Activated CD8-positive, alpha-beta memory T cell treated with anti-CD3 and anti-CD28 coated beads, Interleukin-2, amount 50 U/mL, for 4 hours (primary cell): ENCODE data around the gene SRSF3.
"Not testable (repeated sequence)": the region's sequence is repeated elsewhere in the genome, so short reads cannot be mapped to it uniquely, and the experiment has no call there.

Source experiments
- DNase-seq: peaks from one replicate; pipeline ENCODE4 v3.0.0-alpha.2; 2020

Gene SRSF3

DNA sequence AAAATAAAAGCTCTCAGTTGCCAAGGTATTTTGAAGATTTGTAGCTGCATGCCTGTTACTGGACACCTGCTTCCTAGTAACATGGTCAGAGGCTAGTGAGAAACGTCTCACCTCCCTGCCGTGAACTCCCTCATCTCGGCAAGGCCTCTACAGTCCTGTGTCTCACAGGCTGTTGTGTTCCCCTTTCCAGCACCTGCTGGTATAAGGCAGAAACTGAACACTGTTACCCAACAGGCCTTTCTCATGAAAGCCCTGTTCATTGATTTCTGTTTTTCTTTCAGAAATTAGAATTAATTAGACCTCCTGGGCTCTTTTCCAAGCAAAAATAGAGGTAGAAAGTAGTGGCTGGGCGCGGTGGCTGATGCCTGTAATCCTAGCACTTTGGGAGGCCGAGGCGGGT, 17.6 kb upstream of the SRSF3 start:
- DNase-seq = no peak

DNA sequence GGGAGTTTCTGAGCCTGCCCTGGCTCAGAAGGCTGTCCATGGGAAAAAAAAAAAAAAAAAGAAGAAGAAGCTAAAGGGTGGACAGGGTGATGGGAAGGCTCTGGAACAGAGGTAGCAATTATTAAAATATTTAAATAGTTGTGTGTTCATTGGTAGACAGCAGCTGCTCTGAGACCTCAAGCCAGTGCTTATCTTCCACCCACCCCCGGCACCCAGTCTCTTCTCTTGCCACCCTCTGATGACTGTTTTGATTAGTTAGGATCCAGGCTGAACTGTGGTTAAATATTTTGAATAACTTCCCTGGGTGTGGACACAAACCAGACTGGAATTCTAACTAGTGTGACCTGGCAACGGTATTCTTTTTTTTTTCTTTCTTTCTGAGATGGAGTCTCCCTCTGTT, 16.9 kb upstream of the SRSF3 start:
- DNase-seq = no peak

DNA sequence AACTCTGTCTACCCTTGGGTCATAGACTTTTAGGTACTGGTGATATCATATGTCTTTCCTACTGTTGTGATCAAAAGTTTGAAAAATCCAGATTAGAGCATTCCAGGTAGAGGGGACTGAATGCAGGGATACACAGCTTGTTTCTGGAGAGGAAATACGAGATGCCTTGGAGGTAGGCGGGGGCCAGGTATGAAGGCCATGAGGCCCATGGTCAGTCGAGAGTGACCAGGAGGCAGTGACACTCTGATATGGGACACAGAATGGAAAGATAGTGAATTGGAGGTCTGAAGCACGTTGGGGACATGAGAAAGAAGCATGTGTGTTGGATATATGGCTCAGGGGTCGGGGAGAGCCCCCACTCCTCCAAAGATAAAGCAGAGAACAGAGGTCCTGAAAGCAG, 16.1 kb upstream of the SRSF3 start:
- no peak for DNase-seq

DNA sequence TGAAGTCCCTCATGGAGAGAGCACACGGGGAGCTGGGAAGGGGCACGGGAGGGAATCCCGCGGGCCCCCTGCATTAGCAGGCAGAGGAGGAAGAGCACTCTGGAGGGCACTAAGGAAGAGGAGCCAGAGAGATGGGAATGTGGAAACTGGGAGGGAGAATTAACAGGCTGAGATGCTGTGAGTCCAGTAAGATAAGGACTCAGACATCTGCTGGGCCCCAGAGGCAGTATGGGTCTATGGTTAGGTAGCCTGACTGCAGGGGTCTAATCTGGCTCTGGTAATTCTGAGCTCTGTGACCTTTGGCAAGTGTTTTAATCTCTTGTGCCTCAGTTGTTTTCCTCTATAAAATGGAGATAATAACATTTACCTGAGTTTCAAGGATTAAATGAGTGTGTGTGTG, 15.7 kb upstream of the SRSF3 start:
- DNase-seq = no peak

DNA sequence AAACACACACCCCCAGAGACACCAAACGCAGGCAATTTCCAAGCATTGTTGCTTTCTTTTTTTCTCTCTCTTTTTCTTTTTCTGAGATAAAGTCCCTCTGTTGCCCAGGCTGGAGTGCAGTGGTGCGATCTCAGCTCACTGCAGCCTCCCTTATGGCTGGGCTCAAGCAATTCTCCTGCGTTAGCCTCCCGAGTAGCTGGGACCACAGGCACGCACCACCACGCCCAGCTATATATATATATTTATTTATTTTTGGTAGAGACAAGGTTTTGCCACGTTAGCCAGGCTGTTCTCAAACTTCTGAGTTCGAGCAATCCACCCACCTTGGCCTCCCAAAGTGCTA, 14.0 kb upstream of the SRSF3 start:
- no peak for DNase-seq

DNA sequence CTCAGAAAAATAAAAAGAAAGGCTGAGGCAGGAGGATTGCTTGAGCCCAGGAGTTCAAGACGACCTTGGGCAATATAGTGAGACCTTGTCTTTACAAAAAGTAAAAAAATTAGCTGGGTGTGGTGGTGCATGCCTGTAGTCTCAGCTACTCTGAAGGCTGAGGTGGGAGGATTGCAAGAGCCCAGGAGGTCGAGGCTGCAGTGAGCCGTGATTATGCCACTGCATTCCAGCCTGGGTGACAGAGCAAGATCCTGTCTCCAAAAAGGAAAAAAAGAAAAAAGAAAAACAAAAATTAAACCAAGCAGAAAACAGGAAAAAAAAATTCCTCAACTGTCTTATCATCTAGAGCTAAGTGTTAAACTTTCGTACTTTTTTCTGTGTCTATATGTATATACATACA, 12.4 kb upstream of the SRSF3 start:
- no peak for DNase-seq

DNA sequence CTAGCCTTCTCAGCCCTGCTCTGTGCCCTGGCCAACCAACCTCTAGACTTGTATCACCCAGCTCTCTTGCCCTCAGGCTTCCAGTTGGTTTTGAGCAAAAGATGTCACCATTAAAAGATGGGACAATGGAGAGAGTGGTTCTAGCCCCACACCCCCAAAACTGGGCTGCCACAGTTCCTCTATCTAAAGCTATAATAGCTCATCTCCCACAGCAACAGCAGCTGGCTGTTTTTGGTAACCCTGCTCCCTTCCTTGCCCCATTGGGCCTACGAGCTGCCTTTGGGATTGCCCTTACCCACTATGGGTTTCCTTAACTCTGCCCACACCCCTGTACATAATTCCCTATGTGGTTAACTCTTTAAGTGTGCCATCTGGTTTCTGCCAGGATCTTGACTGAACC, 7.6 kb upstream of the SRSF3 start:
- no peak for DNase-seq

DNA sequence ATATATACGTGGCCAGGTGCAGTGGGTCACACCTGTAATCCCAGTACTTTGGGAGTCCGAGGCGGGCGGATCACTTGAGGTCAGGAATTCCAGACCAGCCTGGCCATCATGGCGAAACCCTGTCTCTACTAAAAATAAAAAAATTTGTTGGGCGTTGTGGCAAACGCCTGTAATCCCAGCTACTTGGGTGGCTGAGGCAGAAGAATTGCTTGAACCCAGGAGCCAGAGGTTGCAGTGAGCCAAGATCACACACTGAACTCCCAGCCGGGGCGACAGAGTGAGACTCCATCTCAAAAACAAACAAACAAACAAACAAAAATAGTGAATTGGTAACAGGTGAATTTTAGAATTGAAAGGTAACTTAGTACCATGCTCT, 5.1 kb upstream of the SRSF3 start:
- DNase-seq = not testable (repeated sequence)

DNA sequence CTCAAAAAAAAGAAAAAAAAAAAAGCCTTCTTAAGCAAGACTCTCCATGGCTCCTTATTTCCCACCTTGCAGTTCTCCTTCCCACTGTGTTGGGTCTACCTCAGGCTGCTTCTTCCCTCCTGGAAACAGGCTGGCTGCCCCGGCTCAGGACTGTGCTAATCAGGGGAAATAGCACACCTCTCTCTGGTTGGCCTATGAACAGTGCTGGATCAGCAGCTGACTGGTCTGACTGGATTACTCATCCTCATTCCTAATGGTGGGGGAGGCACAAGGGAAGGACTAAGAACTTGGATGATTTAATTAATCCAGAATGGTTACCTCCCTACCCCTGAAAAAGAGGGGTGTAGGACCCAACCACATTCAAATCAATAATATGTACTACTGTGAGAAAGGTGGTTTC, 3.9 kb upstream of the SRSF3 start:
- no peak for DNase-seq

DNA sequence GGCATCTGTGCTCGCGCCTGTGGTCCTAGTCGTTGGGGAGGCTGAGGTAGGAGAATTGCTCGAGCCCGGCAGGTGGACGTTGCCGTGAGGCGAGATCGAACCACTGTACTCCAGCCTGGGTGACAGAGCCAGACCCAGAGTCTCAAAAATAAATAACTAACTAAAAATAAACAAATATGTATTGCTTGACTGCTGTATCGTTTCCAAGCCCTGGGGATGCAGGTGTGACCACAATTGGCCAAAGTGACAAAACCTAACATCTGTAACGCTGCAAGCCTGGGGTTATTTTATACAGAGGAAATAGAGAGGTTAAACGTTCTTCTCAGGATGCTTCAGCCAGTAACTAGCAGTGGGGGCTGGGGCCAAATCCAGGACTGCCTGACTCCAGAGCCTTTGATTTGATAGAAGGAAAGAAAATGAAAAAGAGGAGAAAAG, 1.9 kb upstream of the SRSF3 start:
- DNase-seq = no peak

DNA sequence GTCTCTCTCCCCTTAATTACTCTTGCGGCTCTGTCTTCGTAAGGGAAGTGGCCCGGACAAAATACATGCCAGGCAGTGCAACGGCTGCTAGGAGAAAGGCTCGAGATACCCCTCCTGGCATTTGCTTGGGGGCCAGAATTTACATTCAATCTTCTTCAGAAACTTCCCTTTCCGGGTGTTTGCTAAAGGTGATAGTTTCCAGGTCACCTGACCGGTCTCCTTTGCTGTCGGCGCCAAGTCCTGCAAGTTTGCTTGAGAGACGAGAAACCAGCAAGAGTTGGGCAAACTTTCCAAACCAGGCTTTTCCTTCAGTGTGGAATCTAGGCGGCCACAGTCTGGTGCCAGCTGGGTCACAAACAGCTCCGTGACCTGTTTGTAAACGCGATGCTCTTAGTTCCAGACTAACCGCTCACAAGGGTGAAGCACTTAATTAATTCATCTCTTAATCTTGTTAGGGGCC, 563 bp upstream of the SRSF3 start:
- peak; percentile 32 for DNase-seq

DNA sequence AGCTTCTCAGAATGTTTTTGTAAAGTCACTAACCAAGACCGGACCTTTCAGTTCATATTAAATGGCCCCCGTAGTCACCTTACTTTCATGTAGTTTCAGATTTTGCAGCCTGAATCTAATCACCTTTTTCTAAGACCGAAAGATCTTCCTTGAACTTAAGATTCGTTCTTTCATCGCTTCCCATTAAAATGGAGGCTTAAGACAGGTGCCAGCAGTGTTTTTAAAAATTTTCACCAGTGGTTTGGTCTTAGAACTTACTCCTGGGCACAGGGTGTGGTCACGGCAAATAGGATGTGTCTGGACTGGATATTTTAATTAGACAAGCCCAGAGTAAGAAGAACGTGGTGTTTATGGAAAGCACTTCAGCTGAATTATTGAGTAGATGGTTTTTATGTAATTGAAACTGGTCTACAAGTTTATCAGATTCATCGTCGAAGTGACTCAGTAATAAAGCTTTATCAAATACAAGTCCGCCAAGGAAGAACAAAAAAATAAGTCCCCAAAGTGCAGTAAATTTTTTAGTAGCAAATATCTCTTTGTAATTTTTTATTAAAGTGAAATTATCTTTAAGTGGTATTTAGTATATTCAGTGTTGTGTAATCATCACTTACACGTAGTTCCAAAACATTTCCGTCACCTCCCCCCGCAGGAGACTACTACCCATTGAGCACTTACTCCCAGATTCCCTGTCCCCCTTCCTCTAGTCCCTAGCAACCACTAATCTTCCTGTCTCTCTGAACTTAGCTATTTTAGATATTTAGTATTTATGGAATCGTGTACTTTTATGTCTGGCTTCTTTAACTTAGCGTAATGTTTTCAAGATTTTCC, 868 bp downstream of the SRSF3 start:
- DNase-seq = no peak

DNA sequence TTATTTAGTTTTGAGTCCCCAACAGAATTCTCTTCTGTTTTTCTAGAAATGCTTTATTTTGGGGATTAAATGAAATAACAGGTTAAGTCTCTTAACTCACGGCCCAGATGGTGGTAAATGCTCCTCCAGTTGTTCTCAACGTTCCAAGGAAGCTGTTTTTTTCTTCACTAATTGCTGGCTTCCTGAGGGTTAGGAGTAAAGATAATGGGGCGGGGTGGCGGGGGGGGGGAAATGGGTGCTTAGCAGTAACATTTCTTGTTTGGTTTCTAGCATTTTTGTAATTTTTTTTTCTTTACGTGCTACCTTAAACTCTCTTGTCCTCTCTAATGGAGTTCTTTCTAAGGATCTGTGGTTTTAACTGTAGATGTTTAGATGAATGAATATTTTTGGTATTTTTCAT, 2.2 kb downstream of the SRSF3 start:
- DNase-seq = no peak

DNA sequence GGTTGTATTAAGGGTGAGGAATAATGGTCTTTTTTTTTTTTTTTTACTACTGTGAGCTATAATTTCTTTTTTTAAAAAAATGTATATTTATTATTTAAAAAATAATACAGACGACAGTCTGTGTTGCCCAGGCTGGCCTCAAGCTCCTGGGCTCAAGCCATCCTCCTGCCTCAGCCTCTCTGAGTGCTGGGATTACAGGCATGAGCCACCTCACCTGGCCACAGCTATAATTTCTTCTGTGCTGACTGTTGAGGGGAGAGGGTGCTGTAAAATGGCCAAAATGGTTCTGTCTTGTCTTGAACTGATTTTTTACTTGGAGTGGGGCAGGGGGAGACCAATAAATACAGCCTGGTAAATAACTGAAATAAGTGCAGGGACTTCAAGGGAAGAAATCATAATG, 3.6 kb downstream of the SRSF3 start:
- no peak for DNase-seq

DNA sequence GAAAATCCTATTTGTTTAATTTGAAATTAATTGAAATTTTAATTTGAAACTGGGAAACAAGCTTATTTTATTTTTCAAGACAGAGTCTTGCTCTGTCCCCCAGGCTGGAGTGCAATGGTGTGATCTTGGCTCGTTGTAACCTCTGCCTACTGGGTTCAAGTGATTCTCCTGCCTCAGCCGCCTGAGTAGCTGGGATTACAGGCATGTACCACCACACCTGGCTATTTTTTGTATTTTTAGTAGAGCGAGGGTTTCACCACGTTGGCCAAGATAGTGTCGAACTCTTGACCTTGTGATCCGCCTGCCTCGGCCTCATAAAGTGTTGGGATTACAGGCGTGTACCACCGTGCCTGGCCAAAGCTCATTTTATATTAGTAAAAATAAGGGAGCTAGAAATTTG, 4.2 kb downstream of the SRSF3 start:
- no peak for DNase-seq

DNA sequence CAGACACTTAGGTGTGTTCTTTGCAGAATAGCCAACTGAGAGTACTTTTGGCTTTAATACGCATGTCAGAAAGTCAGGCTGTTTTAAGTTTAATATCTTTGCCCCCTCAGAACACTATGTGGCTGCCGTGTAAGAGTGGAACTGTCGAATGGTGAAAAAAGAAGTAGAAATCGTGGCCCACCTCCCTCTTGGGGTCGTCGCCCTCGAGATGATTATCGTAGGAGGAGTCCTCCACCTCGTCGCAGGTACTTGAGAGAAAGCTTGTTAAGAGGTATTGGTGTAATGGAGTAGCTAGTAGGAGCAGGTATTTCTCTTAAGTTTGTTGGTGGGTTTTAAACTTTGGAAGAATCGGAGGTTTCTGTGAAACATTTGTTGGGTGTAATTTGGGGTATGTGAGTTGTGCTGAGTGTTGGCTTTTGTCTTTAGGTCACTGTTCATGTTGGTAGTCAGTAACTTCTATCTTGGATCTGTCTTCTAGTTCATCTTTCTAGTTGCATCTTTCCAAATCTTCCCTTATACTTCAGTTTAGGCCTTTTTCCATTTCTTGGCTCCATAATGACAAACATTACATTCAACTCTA, 4.7 kb downstream of the SRSF3 start:
- no peak for DNase-seq

DNA sequence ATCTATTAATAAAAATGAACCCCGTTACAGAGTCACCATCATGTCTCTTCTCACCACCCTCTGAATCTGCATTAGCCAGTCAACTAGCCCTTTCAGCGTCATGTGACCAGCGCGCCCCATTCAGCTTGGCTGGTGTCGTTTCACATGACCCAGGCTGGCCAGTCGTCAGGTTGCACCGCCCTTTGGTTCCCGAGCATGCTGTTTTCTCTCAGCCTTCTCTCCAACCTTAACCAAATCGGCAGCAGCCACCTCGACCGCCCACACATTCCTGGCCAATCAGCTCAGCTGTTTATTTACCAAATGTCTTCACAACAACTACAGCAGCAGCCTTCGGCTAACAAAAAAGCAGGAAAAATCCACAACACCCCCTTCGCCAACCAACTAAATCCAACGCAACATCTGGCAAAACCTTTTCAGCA, 5.6 kb downstream of the SRSF3 start:
- peak; percentile 54 for DNase-seq

DNA sequence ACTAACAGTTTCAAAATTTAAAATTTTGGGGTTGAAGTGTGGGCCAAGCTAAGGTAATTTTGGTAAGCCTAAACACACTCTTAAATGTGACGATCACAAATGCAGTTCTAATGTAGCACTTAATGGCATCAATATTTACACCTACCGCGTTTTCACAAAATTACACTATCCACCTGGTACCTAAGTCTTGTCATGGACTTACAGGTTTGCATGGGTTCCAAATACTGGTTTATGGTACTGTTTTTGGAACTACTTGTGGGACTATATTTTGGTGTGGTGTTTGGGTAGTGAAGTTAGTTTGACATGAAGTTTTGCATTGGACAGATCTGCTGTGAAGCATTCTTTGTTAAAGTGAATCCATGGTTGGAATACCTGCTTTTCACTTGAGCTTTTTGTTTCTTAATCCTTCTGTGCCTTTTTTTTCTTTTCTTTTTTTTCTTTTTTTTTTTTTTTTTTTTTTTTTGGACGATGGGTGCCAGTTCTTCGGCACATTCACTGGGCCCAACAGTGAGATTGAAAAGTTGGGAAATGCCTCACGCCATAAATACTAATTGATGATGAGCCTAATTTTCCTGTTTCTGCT, 6.5 kb downstream of the SRSF3 start:
- DNase-seq = no peak

DNA sequence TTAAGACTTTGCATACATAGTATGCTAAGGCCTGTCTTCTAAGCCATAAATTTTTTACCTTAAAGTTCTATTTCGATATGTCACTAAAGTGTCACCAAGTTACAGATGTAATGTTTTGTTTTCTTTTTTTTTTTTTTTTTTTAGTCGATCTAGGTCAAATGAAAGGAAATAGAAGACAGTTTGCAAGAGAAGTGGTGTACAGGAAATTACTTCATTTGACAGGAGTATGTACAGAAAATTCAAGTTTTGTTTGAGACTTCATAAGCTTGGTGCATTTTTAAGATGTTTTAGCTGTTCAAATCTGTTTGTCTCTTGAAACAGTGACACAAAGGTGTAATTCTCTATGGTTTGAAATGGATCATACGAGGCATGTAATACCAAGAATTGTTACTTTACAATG, 7.7 kb downstream of the SRSF3 start:
- not testable (repeated sequence) for DNase-seq

DNA sequence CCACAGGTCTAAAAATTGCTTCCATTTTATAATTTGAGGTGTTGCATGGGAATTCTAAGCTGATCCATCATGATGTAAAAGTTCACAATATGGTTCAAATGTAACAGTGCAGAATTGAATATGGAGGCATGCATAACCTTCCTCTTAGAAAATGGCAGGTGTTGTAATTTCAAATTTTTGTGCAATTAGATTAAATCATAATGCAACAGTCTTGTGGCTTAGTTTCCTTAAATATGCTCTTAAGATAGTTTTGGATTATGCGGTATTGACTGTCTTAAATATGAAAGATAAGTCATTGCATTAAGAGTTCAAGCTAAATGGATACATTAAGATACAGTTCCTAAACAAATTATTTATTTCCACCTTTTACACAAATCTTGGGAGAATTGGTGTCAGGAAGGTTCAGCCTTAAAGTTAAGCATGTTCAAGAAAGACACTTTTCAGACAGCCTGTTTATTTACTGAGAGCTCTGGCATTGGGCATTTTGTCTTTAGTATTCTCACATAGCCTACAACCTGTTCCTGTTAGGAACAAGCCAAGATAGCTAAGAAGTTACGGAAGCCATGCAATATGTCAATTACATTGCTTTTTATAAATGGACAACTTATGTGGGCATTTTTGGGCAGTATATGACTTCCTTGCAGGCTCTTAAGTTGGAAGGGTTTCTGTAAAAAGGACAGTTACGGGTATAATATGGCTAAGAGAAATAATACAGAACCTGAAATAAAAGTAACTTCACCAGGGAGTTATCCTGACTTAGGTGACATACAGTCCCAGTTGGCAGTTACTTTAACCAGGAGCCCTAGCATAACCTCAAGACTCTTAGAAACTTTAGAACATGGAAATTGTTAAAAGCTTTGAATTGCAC, 9.3 kb downstream of the SRSF3 start:
- DNase-seq = no peak

DNA sequence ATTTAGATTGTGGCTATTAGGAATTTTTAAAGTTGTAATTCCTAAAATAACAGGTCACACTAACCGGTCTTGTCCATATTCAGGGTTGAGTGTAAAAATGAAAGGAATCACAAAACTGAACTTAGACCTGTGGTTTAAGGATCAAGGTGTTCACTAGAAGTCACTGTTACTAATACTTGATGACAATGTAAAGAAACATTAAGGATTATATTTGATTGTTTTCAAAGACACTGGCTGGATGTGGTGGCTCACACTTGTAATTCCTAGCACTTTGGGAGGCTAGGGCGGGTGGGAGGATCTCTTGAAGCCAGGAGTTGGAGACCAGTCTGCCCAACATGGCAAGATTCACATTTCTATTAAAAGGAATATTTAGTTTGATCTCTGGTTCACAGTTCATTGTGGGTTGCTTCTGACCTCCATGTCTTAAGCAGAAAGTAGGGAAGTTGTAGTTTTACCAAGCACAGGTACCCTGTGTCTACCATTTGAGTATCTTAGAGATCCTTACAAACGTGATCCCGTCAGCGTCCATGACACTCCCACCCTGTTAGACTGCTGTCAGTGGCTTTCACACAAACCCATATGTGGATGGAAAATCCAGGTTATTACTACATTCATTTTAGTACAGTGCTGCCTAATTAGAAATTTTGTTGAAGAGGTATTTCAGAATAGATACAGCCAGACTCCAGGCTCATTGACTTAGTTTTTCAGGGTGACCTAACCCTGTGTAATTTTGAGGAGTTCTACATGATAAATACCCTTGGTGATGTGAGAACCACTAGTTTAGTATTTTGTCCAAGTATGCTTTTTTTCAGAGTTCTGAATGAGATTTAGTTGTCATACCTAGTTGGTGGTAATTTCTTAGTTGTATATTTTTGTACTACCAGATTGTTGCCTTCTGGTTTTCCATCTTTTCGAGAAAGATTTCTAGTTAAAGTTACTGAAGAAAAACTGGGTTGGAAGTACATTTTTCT, 10.2 kb downstream of the SRSF3 start:
- no peak for DNase-seq

DNA sequence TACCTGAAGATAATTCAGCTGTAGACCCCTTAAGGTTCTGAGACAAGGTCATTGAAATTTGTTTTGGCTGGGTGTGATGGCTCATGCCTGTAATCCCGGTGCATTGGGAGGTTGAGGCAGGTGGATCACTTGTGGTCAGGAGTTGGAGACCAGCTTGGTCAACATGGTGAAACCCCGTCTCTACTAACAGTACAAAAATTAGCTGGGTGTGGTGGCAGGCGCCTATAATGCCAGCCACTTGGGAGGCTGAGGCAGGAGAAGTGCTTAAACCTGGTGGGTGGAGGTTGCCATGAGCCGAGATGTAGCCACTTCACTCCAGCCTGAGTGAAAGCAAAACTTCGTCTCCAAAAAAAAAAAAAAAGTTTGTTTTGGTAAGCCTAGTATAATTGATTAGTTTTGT, 11.0 kb downstream of the SRSF3 start:
- no peak for DNase-seq
